ENCODE measurements around the gene KIR3DL3.
"Not testable (repeated sequence)": the region's sequence is repeated elsewhere in the genome, so short reads cannot be mapped to it uniquely, and the experiment has no call there.

KIR3DL3 gene

DNA sequence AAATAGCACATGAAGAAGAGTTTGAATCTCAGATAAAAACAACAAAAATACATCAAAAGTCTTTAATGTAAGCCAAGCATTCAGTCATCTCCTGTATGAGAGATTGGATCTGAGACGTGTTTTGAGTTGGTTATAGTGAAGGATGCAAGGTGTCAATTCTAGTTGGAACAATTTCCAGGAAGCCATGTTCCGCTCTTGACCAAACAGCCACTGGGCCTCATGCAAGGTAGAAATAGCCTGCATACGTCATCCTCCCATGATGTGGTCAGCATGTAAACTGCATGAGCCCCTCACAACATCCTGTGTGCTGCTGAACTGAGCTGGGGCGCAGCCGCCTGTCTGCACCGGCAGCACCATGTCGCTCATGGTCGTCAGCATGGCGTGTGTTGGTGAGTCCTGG, at the start of gene KIR3DL3:
KIR3DL3 (plus strand) TSS at position 301 of the 400 bp plus-strand sequence; CDS start at position 356, 55 bp downstream.
- no peak for DNase-seq (ENCODE audit: low read depth in 3 of 3, low spot score in 1 of 3)

DNA sequence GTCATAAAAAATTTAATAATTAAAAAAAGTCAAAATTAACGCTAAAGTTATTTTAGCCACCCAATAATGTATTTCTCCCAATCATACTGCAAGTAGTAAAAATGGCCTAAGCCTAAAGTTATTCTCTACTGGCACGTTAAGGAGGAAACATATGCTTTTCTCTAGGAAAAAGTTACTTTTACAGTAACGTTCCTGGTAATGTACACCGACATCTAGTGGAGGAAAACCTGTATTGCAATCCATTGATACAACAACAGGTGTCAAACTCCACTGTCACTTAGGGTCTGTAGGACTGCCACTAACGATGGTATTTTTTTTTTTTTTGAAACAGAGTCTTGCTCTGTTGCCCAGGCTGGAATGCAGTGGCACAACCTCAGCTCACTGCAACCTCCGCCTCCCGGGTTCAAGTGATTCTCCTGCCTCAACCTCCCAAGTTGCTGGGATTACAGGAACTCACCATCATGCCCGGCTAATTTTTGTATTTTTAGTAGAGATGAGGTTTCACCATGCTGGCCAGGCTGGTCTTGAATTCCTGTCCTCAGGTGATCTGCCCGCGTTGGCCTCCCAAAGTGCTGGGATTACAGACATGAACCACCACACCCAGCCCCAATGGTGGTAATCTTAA, 47.9 kb upstream of the KIR3DL3 start:
- DNase-seq (ENCODE audit: low read depth in 3 of 3, low spot score in 1 of 3), result not testable (repeated sequence)

DNA sequence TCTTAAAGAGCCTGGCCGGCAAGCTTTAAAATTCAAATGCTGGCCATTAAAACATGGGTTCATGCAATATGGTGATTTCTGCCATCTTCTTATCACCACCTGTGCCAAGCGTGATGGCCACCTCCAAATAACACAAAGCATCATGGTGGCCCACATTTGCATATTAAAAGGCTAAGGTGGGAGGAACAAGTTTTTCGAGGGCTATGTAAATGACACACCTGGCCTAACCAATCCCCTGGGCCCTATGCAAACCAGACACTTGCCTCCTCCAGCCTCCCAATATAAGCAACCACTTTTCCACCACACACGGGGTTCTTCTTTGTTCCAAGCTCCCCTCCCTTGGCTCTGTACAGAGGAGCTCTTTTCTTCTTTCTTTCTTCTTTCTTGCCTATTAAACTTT, 47.0 kb upstream of the KIR3DL3 start:
- DNase-seq (ENCODE audit: low read depth in 3 of 3, low spot score in 1 of 3), result no peak

DNA sequence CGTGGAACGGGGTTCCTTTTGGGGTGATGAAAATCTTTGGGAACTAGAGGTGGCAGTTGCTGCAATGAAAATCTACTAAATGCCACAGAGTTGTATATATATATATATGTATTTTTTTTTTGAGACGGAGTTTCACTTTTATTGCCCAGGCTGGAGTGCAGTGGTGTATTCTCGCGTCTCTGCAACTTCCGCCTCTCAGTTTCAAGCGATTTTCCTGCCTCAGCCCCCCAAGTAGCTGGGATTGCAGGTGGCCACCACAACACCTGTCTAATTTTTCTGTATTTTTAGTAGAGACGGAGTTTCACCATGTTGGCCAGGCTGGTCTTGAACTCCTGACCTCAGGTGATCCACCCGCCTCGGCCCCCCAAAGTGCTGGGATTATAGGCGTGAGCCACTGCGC, 42.6 kb upstream of the KIR3DL3 start:
- not testable (repeated sequence) for DNase-seq (ENCODE audit: low read depth in 3 of 3, low spot score in 1 of 3)

DNA sequence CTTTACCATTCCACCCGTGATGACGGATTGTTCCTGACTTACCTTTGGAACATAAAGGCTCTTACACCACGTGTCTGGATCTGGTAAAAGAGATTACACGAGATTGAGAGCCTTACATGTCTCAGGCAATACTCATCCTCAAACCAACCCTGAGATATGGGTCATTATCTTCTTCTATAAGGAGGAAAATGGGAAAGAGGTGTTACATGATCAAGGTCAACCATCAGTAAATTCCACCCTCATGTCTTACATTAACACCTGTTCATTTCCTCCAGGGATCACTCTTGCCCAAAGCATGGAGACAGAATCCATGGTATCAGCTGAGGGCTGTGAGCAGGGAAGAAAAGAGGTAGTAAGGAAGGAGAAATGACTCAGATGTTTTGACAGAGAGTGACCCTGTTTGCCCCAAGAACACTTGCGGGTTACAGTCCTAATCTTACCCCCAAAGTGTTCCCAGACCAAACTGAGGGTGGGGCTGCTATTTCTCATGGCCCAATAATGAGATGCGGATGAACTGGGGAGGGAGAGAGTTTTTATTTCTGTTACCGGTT, 41.9 kb upstream of the KIR3DL3 start:
- DNase-seq (ENCODE audit: low read depth in 3 of 3, low spot score in 1 of 3), result no peak

DNA sequence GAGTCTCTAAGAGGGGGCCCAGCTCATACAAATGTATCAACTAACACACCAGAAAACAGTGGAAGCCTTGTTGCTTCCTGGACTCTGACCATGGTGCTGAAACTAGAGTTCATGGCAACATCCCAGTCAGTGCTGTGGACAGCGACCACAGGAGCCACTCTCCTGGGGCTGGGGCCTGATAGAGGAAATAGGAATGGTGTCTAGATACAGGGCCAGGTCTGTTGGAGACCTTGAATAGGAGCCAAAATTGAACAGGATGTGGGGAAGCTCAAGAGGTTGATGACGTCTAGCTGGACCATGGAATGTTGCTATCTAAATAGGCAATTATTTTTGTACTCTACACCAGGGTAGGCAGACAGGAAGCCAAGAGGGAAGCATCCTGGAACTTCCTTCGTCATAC, 39.7 kb upstream of the KIR3DL3 start:
- DNase-seq (ENCODE audit: low read depth in 3 of 3, low spot score in 1 of 3), result no peak

DNA sequence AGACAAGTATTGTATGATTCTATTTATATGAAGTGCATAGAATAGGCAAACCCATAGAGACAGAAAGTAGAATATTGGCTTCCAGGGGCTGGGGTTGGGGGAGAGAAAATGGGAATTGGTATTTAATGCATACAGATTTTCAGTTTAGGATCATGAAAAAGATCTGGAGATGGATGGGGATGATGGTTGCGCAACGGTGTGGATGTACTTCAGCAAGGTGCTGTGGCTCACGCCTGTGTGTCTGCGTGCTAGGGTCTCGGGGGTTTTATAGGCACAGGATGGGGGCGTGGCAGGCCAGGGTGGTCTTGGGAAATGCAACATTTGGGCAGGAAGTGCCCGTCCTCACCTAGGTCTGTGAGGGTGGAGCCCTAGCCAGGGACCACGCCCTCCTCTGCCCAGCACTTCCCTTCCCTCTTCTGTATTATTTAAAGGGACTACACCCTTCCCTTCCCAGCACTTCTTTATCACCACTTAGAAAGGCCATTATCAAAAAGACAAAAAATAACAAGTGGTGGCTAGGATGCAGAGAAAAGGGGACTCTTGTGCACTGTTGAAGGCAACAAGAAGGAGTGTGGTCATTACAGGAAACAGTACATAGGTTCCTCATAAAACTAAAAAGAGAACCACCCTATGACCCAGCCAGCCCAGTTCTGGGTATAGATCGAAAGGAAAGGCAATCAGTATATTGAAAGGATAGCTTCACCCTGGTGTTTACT, 32.5 kb upstream of the KIR3DL3 start:
- no peak for DNase-seq (ENCODE audit: low read depth in 3 of 3, low spot score in 1 of 3)

DNA sequence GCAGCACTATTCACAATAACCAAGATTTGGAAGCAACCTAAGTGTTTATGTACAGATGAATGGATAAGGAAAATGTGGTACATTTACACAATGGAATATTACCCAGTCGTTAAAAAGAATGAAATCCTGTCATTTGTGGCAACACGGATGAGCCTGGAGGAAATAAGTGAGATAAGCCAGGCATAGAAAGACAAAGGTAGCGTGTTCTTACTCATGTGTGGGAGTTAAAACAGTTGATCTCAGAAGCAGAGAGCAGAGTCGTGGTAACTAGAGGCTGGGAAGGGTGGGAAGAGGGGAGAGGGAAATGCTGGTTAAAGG, 32.0 kb upstream of the KIR3DL3 start:
- DNase-seq (ENCODE audit: low read depth in 3 of 3, low spot score in 1 of 3), result no peak

DNA sequence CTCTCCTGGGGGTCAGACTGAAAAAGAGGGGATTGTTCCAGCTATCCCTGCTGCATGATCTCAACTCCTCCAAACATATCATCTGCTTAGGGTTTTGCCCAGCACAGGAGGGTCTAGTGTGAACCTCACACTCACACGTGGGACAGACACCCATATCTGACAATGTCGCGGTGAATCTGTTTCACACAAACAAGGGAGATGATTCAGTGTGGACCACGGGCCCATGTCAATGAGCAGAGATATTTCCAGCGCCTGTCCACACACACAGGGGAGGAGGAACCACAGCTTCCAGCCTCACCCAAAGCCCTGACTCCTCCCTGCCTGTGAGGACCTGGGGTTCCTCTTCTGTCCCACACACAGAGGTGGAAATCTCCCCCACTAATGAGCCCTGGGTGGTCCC, 29.6 kb upstream of the KIR3DL3 start:
- DNase-seq (ENCODE audit: low read depth in 3 of 3, low spot score in 1 of 3), result no peak

DNA sequence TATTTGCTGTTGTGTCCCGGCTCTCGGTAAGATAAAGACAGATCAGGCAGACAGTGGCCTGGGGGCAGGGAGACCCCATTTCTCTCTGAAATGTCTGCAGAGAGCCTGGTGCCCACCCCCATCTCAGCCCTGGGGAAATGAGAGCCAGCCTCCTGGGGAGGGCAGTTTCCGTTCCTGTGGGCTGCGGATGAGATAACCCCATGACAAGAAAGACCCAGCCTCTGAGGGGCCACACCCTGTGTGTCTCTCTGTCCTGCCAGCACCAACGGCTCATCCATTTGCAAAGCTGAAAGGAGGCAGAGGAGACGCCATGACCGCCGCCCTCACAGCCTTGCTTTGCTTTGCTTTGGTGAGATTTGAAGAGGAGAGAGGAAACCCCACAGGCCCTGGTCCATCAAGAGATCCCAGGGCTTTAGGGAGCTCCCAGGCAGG, 28.1 kb upstream of the KIR3DL3 start:
- no peak for DNase-seq (ENCODE audit: low read depth in 3 of 3, low spot score in 1 of 3)

DNA sequence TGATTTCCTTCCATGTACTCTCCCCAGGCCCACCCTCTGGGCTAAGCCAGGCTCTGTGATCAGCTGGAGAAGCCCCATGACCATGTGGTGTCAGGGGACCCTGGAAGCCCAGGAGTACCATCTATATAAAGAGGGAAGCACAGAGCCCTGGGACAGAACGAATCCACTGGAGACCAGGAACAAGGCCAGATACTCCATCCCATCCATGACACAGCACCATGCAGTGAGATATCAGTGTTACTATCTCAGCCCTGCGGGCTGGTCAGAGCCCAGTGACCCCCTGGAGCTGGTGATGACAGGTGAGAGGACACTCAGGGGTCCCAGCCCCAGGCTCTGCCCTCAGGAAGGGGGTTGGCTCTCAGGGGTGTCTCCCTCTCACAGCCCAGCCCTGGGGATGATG, 27.5 kb upstream of the KIR3DL3 start:
- no peak for DNase-seq (ENCODE audit: low read depth in 3 of 3, low spot score in 1 of 3)

DNA sequence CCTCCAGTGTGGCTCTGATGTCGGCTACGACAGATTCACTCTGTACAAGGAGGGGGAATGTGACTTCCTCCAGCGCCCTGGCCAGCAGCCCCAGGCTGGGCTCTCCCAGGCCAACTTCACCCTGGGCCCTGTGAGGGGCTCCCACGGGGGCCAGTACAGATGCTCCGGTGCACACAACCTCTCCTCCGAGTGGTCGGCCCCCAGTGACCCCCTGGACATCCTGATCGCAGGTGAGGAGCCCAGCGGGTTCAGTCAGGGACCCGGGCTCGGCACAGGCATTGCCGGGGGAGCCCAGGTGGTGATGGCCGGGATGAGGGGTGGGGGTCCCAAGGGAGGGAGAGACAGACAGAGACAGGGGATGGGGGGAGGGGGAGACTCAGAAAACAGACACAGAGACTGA, 26.5 kb upstream of the KIR3DL3 start:
- not testable (repeated sequence) for DNase-seq (ENCODE audit: low read depth in 3 of 3, low spot score in 1 of 3)

DNA sequence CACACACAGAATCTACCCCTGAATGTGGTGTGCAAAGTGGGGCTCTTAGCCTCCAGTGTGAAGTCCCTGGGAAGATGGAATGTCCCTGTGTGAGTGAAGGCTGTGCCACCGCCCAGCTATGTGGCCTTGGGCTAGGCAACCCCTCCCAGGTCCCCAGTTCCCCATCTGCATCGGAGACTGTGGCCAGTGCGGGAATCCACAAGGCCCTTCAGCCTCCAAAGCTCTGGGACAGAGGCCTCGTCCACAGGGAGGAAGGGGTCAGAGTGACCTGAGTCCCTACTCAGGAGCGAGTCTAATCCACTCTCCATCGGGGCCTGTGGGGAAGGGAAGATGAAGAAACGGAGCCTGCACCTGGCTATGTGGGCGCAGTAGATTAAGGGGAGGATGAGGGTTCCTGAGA, 19.3 kb upstream of the KIR3DL3 start:
- DNase-seq (ENCODE audit: low read depth in 3 of 3, low spot score in 1 of 3), result no peak

DNA sequence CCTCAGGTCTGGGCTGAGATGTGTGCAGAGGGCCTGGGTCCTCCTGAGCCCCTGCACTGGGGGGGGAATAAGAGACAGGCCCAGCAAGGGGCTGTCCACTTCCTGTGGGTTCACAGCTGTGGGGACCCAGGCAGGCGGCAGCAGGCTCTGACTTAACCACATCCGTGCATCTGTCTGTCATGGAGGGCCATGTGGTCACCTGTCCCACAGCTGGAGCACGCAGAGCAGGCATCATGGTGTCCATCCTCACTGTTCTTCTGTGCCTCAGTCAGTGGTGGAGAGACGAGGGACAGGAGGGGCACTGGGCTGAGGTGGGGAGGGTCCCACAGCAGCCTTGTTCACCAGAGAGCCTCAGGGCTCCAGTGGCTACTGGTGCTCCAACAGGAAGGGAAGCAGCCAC, 16.3 kb upstream of the KIR3DL3 start:
- no peak for DNase-seq (ENCODE audit: low read depth in 3 of 3, low spot score in 1 of 3)

DNA sequence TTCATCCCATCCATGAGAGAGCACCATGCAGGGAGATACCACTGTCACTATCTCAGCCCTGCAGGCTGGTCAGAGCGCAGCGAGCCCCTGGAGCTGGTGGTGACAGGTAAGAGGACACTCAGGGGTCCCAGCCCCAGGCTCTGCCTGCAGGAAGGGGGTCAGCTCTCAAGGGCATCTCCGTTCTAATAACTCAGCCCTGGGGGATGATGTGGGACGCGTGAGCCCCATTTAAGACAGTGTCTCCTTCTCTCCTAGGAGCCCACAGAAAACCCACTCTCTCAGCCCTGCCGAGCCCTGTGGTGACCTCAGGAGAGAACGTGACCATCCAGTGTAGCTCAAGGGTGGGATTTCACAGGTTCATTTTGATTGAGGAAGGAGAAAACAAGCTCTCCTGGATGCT, 15.5 kb upstream of the KIR3DL3 start:
- DNase-seq (ENCODE audit: low read depth in 3 of 3, low spot score in 1 of 3), result no peak

DNA sequence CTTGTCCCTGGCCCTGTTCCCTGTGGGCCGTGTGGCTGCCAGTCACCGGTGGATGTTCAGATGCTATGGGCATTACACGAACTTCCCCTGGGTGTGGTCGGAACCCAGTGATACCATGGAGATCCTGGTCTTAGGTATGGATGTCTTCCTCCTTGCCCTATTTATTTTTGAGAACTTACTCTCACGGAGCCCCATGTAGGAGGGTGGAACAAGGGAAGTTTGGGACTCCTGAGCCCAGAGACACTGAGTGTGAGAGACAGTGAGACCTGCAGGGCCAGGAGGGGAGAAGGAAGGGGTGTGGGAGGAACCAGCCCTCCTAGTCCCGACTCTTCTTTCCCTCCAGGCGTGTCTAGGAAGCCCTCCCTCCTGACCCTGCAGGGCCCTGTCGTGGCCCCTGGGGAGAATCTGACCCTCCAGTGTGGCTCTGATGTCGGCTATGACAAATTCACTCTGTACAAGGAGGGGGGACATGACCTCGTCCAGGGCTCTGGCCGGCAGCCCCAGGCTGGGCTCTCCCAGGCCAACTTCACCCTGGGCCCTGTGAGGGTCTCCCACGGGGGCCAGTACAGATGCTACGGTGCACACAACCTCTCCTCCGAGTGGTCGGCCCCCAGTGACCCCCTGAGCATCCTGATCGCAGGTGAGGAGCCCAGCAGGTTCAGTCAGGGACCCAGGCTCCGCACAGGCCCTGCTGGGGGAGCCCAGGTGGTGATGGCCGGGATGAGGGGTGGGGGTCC, 14.9 kb upstream of the KIR3DL3 start:
- DNase-seq (ENCODE audit: low read depth in 3 of 3, low spot score in 1 of 3), result no peak

DNA sequence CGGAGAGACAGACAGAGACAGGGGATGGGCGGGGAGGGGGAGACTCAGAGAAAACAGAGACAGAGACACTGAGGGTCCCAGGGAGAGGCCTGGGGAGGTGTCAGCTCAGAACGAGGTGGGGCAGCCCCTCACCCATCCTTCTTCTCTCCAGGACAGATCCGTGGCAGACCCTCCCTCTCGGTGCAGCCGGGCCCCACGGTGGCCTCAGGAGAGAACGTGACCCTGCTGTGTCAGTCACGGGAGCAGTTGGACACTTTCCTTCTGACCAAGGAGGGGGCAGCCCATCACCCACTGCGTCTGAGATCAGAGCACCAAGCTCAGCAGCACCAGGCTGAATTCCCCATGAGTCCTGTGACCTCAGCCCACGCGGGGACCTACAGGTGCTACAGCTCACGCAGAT, 14.3 kb upstream of the KIR3DL3 start:
- not testable (repeated sequence) for DNase-seq (ENCODE audit: low read depth in 3 of 3, low spot score in 1 of 3)

DNA sequence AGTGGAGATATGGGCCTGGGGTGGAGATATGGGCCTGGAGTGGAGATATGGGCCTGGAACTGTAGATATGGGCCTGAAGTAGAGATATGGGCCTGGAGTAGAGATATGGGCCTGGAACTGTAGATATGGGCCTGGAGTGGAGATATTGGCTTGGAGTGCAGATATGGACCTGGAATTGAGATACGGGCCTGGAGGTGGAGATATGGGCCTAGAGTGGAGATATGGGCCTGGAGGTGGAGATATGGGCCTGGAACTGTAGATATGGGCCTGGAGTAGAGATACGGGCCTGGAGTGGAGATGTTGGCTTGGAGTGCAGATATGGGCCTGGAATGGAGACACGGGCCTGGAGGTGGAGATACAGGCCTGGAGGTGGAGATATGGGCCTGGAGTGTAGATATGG, 402 bp downstream of the KIR3DL3 start:
- DNase-seq (ENCODE audit: low read depth in 3 of 3, low spot score in 1 of 3), result no peak

DNA sequence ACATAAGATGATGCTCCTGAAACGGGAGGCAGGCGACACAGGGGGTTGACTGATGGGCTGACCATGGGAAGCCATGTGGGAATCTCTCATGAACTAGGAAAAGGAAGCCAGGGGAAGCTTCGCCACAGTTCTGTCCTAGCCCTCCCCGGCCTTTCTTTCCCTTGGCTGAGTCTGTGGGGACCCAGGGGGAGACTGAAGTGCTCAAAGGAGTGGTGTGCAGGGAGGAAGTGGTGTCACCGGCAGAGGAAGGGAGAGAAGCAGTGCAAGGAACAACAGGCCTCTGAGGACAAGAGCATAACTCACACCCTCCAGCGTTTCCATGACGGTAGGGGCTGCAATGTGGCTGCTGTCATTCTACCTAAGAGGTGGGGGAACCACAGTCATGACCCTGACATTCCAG, 1.1 kb downstream of the KIR3DL3 start:
- DNase-seq (ENCODE audit: low read depth in 3 of 3, low spot score in 1 of 3), result no peak

DNA sequence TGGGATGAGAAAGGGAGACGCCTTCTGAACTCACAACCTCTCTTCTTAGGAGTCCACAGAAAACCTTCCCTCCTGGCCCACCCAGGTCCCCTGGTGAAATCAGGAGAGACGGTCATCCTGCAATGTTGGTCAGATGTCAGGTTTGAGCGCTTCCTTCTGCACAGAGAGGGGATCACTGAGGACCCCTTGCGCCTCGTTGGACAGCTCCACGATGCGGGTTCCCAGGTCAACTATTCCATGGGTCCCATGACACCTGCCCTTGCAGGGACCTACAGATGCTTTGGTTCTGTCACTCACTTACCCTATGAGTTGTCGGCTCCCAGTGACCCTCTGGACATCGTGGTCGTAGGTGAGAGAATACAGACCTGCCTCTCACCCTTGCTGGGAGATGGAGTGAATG, 3.3 kb downstream of the KIR3DL3 start:
- no peak for DNase-seq (ENCODE audit: low read depth in 3 of 3, low spot score in 1 of 3)

DNA sequence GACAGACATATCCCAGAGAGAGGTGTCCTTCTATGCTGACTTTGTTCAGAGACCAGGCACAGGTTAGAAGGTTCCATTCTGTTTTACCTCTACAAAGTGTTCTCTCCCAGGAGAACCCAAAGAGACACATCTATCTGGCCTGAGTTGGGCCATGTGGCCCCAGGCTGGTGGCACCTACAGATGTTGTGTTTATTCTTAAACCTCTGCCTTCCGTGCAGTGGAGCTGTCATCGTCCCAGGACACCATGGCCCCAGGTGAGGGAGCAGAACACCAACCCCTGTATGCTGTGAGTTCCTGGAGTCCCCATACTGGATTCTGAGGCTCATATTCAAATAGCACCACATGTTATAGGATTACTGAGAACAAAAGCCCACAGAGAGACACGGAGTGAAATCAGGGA, 3.9 kb downstream of the KIR3DL3 start:
- DNase-seq (ENCODE audit: low read depth in 3 of 3, low spot score in 1 of 3), result no peak

Measured in stimulated activated CD4-positive, alpha-beta T cell treated with anti-CD3 and anti-CD28 coated beads, TNF-alpha, amount 100 ng/mL, for 1 hour (primary cell).